Transverse colon (tissue), 4 donors: Measurements from ENCODE around the gene CAMK2B.

Experiments used
- EP300 ChIP-seq: sonication (generic); formaldehyde crosslinking; IDR thresholded peaks from one replicate; pipeline ENCODE4 v1.6.1; 2017; ENCODE audit warnings: antibody characterized with exemption, low read depth
- POLR2A ChIP-seq: fragments of 450-650 bp; IDR thresholded peaks from one replicate; pipeline ENCODE4 v1.6.1; 2016; ENCODE audit warnings: antibody characterized with exemption, mild to moderate bottlenecking, moderate library complexity
- POLR2AphosphoS5 ChIP-seq, 3 donors: sonication (generic); formaldehyde crosslinking; IDR thresholded peaks; one replicate each; pipeline ENCODE4 v1.6.1; 2016; ENCODE audit warnings: antibody characterized with exemption in 3 of 3
- TF ChIP-seq, protein P1 (sequence below), 5 experiments: fragments of 200-600 bp in 3 of 5; fragments of 450-650 bp in 2 of 5; sonication (generic) in 3 of 5; IDR thresholded peaks; 1 replicate in 2 of 5; 2 replicates in 3 of 5; pipeline ENCODE4 v1.5.1; 2016 to 2017; ENCODE audit warnings: antibody characterized with exemption in 5 of 5, inconsistent platforms in 3 of 5, mild to moderate bottlenecking in 2 of 5, moderate library complexity in 1 of 5

DNA sequence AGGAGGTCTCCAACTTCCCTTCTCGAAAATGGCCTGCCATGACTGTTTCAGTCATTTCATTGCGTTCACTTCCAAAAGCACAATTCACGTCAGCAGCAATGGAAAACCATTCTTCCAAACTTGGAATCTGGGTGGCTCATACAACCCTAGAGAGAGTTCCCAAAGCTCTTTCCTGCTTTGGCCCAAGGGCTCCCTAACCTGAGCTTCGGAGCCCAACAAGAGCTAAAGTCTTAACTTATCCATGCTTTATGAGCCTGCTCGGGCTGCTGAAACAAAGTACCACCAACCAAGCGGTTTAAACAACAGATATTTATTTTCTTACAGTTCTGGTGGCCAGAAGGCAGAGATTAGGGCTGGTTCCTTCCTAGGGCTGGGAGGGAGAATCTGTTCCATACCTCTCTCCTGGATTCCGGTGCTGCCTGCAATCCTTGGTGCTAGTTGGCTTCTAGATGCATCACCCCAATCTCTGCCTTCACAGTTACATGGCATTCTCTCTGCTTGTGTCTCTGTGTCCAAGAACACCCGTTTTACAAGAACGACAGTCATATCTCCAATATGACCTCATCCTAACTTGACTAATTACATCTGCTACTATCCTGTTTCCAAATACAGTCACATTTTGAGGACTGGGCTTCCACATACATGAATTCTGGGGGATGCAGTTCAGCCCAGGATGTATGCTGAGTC, 33.5 kb downstream of the CAMK2B start:
- TF ChIP-seq, protein P1, sequence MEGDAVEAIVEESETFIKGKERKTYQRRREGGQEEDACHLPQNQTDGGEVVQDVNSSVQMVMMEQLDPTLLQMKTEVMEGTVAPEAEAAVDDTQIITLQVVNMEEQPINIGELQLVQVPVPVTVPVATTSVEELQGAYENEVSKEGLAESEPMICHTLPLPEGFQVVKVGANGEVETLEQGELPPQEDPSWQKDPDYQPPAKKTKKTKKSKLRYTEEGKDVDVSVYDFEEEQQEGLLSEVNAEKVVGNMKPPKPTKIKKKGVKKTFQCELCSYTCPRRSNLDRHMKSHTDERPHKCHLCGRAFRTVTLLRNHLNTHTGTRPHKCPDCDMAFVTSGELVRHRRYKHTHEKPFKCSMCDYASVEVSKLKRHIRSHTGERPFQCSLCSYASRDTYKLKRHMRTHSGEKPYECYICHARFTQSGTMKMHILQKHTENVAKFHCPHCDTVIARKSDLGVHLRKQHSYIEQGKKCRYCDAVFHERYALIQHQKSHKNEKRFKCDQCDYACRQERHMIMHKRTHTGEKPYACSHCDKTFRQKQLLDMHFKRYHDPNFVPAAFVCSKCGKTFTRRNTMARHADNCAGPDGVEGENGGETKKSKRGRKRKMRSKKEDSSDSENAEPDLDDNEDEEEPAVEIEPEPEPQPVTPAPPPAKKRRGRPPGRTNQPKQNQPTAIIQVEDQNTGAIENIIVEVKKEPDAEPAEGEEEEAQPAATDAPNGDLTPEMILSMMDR (IDR thresholded peaks at IDR 0.05) = no peak
- no peak for TF ChIP-seq POLR2A
- no peak for TF ChIP-seq EP300
- no peak for TF ChIP-seq POLR2AphosphoS5 (IDR thresholded peaks at IDR 0.05)
